Endothelial cell of umbilical vein (primary cell): ENCODE measurements around the gene CORO2B.

Source experiments
- EZH2 ChIP-seq: IDR thresholded peaks from 2 replicates; pipeline ENCODE4 v1.6.1; 2012; ENCODE audit warnings: borderline replicate concordance, low read depth, mild to moderate bottlenecking, moderate library complexity, low read length, inconsistent platforms; ENCODE audit not compliant: severe bottlenecking
- GATA2 ChIP-seq: IDR thresholded peaks from 2 replicates; pipeline ENCODE4 v1.7.0; 2011; ENCODE audit warnings: low read depth, mild to moderate bottlenecking, moderate library complexity, mixed read lengths, low read length; ENCODE audit not compliant: insufficient read length, insufficient read depth
- JUN ChIP-seq: IDR thresholded peaks from 2 replicates; pipeline ENCODE4 v1.6.1; 2011; ENCODE audit warnings: borderline replicate concordance, low read depth; ENCODE audit not compliant: insufficient read length, insufficient read depth
- MYC ChIP-seq: IDR thresholded peaks from one replicate; pipeline ENCODE4 v1.6.1; 2011; ENCODE audit warnings: mild to moderate bottlenecking, low read depth, low read length
- POLR2A ChIP-seq: IDR thresholded peaks from 2 replicates; pipeline ENCODE4 v1.6.1; 2012; ENCODE audit warnings: low read depth, mild to moderate bottlenecking, control low read depth, low read length
- POLR2AphosphoS5 ChIP-seq: IDR thresholded peaks from 2 replicates; pipeline ENCODE4 v1.6.1; 2012; ENCODE audit warnings: low read depth, mild to moderate bottlenecking, control low read depth, low read length, moderate library complexity; ENCODE audit not compliant: insufficient read depth
- TF ChIP-seq, protein P1 (sequence below), 2 donors: IDR thresholded peaks; 1 replicate in 1 of 2; 2 replicates in 1 of 2; pipeline ENCODE4 v1.5.1; 2011; ENCODE audit warnings: low read length in 2 of 2, mild to moderate bottlenecking in 2 of 2, moderate library complexity in 2 of 2, control low read depth in 1 of 2, inconsistent platforms in 1 of 2, low read depth in 1 of 2; ENCODE audit not compliant: insufficient read depth in 1 of 2; ENCODE audit errors: extremely low read depth in 1 of 2
- TF ChIP-seq, protein P2 (sequence below): IDR thresholded peaks from 2 replicates; pipeline ENCODE4 v1.6.1; 2011; ENCODE audit not compliant: insufficient read depth, insufficient read length

DNA sequence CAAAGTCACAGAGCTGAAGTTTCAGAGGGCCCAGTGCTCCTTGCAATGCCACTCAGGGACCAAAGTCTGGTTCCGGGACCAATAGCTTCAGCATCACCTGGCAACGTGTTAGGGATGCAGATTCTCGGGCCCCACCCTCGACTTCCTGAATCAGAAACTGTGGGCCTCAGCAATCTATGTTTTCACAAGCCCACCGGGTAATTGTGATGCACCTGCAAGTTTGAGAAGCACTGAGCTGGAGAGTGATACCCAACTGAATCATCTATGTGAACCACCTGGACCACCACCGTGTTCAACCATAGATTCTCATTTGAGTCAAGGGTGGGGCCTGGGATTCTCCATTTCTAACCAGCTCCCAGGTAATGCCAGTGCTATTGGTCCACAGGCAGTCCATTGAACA is 55.7 kb downstream of the CORO2B start:
- no peak for TF ChIP-seq POLR2A
- TF ChIP-seq, protein P1, sequence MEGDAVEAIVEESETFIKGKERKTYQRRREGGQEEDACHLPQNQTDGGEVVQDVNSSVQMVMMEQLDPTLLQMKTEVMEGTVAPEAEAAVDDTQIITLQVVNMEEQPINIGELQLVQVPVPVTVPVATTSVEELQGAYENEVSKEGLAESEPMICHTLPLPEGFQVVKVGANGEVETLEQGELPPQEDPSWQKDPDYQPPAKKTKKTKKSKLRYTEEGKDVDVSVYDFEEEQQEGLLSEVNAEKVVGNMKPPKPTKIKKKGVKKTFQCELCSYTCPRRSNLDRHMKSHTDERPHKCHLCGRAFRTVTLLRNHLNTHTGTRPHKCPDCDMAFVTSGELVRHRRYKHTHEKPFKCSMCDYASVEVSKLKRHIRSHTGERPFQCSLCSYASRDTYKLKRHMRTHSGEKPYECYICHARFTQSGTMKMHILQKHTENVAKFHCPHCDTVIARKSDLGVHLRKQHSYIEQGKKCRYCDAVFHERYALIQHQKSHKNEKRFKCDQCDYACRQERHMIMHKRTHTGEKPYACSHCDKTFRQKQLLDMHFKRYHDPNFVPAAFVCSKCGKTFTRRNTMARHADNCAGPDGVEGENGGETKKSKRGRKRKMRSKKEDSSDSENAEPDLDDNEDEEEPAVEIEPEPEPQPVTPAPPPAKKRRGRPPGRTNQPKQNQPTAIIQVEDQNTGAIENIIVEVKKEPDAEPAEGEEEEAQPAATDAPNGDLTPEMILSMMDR (IDR thresholded peaks at IDR 0.05; ENCODE audit: extremely low read depth in 1 of 2, insufficient read depth in 1 of 2, low read depth in 1 of 2, low read length in 2 of 2), result no peak
- TF ChIP-seq, protein P2, sequence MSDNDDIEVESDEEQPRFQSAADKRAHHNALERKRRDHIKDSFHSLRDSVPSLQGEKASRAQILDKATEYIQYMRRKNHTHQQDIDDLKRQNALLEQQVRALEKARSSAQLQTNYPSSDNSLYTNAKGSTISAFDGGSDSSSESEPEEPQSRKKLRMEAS, result no peak
- TF ChIP-seq POLR2AphosphoS5, result no peak
- TF ChIP-seq JUN, result no peak
- no peak for TF ChIP-seq EZH2
- no peak for TF ChIP-seq MYC
- TF ChIP-seq GATA2, result no peak
